Measurements from ENCODE around the gene FRMD4A. TPM values are rescaled to one million over a fixed set of nuclear protein-coding genes. Genes with fewer than 3 reads are reported as not detected.
A peak's percentile ranks its signal among the peaks of the same experiment; 100 is the strongest.
"Not testable (repeated sequence)": the region's sequence is repeated elsewhere in the genome, so short reads cannot be mapped to it uniquely, and the experiment has no call there.

FRMD4A gene
- total RNA-seq, 4 donors from 2014 or later = 5.6 to 34.1 (median 19.4) TPM

GRCh38 chr10:13716081-13717071, 614.3 kb downstream of the FRMD4A start:
- H3K36me3 ChIP-seq = no peaks in the 10 kb centered on the region
- no peaks in the 10 kb centered on the region for H3K27me3 ChIP-seq
- DNase-seq = no peak
- intact Hi-C loops (cut with DNase I; ENCODE audit: low total_unique reads) = no loop called here
- no peaks in the 10 kb centered on the region for H3K4me1 ChIP-seq
- no peak overlapping the region for H3K27ac ChIP-seq
- no peak for TF ChIP-seq CTCF (IDR thresholded peaks at IDR 0.05)
- no peak for TF ChIP-seq POLR2A (IDR thresholded peaks at IDR 0.05)
- no peak overlapping the region for H3K4me3 ChIP-seq
- H3K9me3 ChIP-seq = no peaks in the 10 kb centered on the region

GRCh38 chr10:13715596-13715995, 615.1 kb downstream of the FRMD4A start:
- DNase-seq; H3K4me3 ChIP-seq; intact Hi-C loops (cut with DNase I; ENCODE audit: low total_unique reads); H3K36me3 ChIP-seq; H3K27me3 ChIP-seq; H3K9me3 ChIP-seq; H3K27ac ChIP-seq; H3K4me1 ChIP-seq: not testable (repeated sequence)

- intact Hi-C loops (cut with DNase I; ENCODE audit: low total_unique reads) = no loop called here
- TF ChIP-seq CTCF (IDR thresholded peaks at IDR 0.05) (no peak), POLR2A (IDR thresholded peaks at IDR 0.05) (no peak)
- Histone ChIP-seq H3K9me3 (no peaks in the 10 kb centered on the region), H3K27ac (no peak overlapping the region), H3K27me3 (no peaks in the 10 kb centered on the region), H3K36me3 (no peaks in the 10 kb centered on the region), H3K4me1 (no peaks in the 10 kb centered on the region), H3K4me3 (no peak overlapping the region)
- DNase-seq = no peak
Observed at GRCh38 chr10:13715100-13715499, 615.6 kb downstream of the FRMD4A start.

- DNase-seq = peak; percentile 73 to 84
Observed at GRCh38 chr10:13712837-13713581, 617.7 kb downstream of the FRMD4A start.

GRCh38 chr10:13712476-13712836, 618.3 kb downstream of the FRMD4A start:
- TF ChIP-seq CTCF (IDR thresholded peaks at IDR 0.05) = no peak
- TF ChIP-seq POLR2A (IDR thresholded peaks at IDR 0.05) = no peak
- intact Hi-C loops (cut with DNase I; ENCODE audit: low total_unique reads) = no loop called here
- H3K4me1 ChIP-seq = no peaks in the 10 kb centered on the region
- no peaks in the 10 kb centered on the region for H3K27me3 ChIP-seq
- H3K27ac ChIP-seq = peak overlapping the region in 1 of 2 donors; percentile 35
- H3K4me3 ChIP-seq = no peak overlapping the region
- no peaks in the 10 kb centered on the region for H3K9me3 ChIP-seq
- no peak for DNase-seq
- no peaks in the 10 kb centered on the region for H3K36me3 ChIP-seq

More at GRCh38 chr10:13712837-13713581, 617.7 kb downstream of the FRMD4A start:
- TF ChIP-seq CTCF (IDR thresholded peaks at IDR 0.05) (no peak), POLR2A (IDR thresholded peaks at IDR 0.05) (no peak)
- H3K27ac ChIP-seq = peak overlapping the region in 1 of 2 donors; percentile 35
- H3K9me3 ChIP-seq = no peaks in the 10 kb centered on the region
- no peaks in the 10 kb centered on the region for H3K4me1 ChIP-seq
- no peaks in the 10 kb centered on the region for H3K36me3 ChIP-seq
- H3K4me3 ChIP-seq = no peak overlapping the region
- H3K27me3 ChIP-seq = no peaks in the 10 kb centered on the region
- intact Hi-C loops (cut with DNase I; ENCODE audit: low total_unique reads) = no loop called here

Data from uterus (tissue), 4 donors.